Measurements from ENCODE around the gene CDH1.

GRCh38 chr16:68844211-68844564 lies 107.1 kb downstream of the CDH1 start:
- TF ChIP-seq, protein P1, sequence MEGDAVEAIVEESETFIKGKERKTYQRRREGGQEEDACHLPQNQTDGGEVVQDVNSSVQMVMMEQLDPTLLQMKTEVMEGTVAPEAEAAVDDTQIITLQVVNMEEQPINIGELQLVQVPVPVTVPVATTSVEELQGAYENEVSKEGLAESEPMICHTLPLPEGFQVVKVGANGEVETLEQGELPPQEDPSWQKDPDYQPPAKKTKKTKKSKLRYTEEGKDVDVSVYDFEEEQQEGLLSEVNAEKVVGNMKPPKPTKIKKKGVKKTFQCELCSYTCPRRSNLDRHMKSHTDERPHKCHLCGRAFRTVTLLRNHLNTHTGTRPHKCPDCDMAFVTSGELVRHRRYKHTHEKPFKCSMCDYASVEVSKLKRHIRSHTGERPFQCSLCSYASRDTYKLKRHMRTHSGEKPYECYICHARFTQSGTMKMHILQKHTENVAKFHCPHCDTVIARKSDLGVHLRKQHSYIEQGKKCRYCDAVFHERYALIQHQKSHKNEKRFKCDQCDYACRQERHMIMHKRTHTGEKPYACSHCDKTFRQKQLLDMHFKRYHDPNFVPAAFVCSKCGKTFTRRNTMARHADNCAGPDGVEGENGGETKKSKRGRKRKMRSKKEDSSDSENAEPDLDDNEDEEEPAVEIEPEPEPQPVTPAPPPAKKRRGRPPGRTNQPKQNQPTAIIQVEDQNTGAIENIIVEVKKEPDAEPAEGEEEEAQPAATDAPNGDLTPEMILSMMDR (IDR thresholded peaks at IDR 0.05), result no peak
- TF ChIP-seq POLR2A (IDR thresholded peaks at IDR 0.05), result no peak

Data from heart left ventricle (tissue), 13 donors.